ENCODE data around the gene KSR1. TPM values are rescaled to one million over a fixed set of nuclear protein-coding genes. Genes with fewer than 3 reads are reported as not detected.

The KSR1 gene
- polyA plus RNA-seq, 1 of the 3 experiments (the other 2 are of a cell fraction) = 7.5 TPM

DNA sequence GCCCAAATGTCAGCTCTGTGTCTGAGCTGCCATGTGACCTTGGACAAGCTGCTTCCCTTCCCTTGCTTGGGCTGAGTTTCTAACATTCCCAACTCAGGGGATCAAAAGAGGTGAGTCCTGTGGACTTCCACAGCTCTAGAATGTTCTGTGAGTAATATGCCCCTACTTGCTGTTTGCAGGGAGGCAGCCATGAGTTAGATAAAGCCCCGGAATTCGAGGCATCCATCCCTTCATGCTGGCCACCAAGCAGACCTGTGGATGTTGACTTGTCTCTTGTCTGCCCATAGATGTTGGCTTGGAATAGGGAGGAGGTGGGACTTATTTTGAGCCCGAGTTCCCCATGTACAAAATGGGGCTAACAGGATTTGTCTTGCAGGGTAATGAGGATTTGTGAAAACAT is 36.2 kb downstream of the KSR1 start:
- Histone ChIP-seq H2AFZ (ENCODE audit: low read depth) (no peak overlapping the region), H3K36me3 (replicated peaks in 1 of 2; ENCODE audit: control insufficient read depth in 1 of 2, insufficient read depth in 2 of 2, low read length in 1 of 2) (no peaks in the 10 kb centered on the region), H3K79me2 (ENCODE audit: insufficient read depth) (no peaks in the 10 kb centered on the region), H3F3A (replicated peaks; ENCODE audit: insufficient read depth) (no peaks in the 10 kb centered on the region), H3K9me3 (no peaks in the 10 kb centered on the region), H3K9me2 (no peaks in the 10 kb centered on the region), H3K4me2 (no peak overlapping the region), H3K27me3 (ENCODE audit: insufficient read depth) (no peaks in the 10 kb centered on the region), H3K27ac (ENCODE audit: low read depth in 2 of 2, low read length in 1 of 2) (no peak overlapping the region), H3K4me3 (ENCODE audit: low read depth in 2 of 2, low read length in 1 of 2) (no peak overlapping the region), H3K9ac (no peak overlapping the region), H4K20me1 (ENCODE audit: insufficient read depth) (no peaks in the 10 kb centered on the region), H3K4me1 (ENCODE audit: control insufficient read depth in 1 of 2, insufficient read depth in 2 of 2, low read depth in 1 of 2, low read length in 1 of 2) (peaks cover 0 to 6% of the 10 kb centered on the region in 2 experiments; a peak in 2 of 4 replicates)
- CTCF ChIA-PET = interaction anchor here (1.0 to 3.4 kb wide), 2 partner anchors 11 to 108 kb away, joined by 4 to 28 read pairs; no protein-coding TSS in a partner anchor
- TF ChIP-seq, protein P1, sequence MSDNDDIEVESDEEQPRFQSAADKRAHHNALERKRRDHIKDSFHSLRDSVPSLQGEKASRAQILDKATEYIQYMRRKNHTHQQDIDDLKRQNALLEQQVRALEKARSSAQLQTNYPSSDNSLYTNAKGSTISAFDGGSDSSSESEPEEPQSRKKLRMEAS (IDR thresholded peaks at IDR 0.05; ENCODE audit: low read depth) = no peak
- TF ChIP-seq EP300 (IDR thresholded peaks at IDR 0.05; ENCODE audit: borderline replicate concordance in 1 of 2, low read depth in 1 of 2, low read length in 1 of 2) = no peak
- TF ChIP-seq, protein P2, sequence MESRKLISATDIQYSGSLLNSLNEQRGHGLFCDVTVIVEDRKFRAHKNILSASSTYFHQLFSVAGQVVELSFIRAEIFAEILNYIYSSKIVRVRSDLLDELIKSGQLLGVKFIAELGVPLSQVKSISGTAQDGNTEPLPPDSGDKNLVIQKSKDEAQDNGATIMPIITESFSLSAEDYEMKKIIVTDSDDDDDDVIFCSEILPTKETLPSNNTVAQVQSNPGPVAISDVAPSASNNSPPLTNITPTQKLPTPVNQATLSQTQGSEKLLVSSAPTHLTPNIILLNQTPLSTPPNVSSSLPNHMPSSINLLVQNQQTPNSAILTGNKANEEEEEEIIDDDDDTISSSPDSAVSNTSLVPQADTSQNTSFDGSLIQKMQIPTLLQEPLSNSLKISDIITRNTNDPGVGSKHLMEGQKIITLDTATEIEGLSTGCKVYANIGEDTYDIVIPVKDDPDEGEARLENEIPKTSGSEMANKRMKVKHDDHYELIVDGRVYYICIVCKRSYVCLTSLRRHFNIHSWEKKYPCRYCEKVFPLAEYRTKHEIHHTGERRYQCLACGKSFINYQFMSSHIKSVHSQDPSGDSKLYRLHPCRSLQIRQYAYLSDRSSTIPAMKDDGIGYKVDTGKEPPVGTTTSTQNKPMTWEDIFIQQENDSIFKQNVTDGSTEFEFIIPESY (IDR thresholded peaks at IDR 0.05; ENCODE audit: borderline replicate concordance, low read depth) = no peak
- TF ChIP-seq, protein P3, sequence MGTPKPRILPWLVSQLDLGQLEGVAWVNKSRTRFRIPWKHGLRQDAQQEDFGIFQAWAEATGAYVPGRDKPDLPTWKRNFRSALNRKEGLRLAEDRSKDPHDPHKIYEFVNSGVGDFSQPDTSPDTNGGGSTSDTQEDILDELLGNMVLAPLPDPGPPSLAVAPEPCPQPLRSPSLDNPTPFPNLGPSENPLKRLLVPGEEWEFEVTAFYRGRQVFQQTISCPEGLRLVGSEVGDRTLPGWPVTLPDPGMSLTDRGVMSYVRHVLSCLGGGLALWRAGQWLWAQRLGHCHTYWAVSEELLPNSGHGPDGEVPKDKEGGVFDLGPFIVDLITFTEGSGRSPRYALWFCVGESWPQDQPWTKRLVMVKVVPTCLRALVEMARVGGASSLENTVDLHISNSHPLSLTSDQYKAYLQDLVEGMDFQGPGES (IDR thresholded peaks at IDR 0.05; ENCODE audit: low read depth, low read length) = no peak
- TF ChIP-seq TCF12 (IDR thresholded peaks at IDR 0.05) = no peak
- TF ChIP-seq FOSL2 (IDR thresholded peaks at IDR 0.05; ENCODE audit: borderline replicate concordance, low read depth) = no peak
- no peak for DNase-seq
- 70% methylated on average over 1 of the region's 3 CpGs for WGBS (ENCODE audit: low lambda C conversion rate)
- POLR2A ChIA-PET = no interaction called here

DNA sequence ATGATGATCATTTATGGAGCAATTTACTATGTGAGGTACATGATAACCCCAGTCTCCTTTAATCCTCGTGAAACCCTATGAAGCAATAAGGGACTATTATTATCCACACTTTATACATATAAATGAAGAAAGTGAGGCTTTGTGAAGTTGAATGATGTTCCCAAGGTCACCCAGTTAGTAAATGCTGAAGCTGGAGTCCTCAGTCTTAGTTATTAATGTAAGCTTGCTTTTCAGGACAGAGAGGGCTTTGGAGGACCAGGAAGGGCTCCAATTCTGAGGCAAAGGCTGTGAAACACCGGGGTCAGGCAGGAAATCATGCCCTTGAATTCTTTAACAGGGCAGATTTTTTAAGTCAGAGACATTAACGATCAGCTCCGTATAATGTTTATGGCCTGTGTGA is 36.8 kb downstream of the KSR1 start:
- H2AFZ ChIP-seq (ENCODE audit: low read depth) = no peak overlapping the region
- H3K36me3 ChIP-seq (replicated peaks in 1 of 2; ENCODE audit: control insufficient read depth in 1 of 2, insufficient read depth in 2 of 2, low read length in 1 of 2) = no peaks in the 10 kb centered on the region
- no peaks in the 10 kb centered on the region for H3K27me3 ChIP-seq (ENCODE audit: insufficient read depth)
- POLR2A ChIA-PET = no interaction called here
- TF ChIP-seq YY1 (IDR thresholded peaks at IDR 0.05; ENCODE audit: low read depth) = no peak
- TF ChIP-seq NRF1 (IDR thresholded peaks at IDR 0.05; ENCODE audit: low read depth, low read length) = no peak
- TF ChIP-seq RAD21 (IDR thresholded peaks at IDR 0.05; ENCODE audit: low read length) = no peak
- TF ChIP-seq, protein P4, sequence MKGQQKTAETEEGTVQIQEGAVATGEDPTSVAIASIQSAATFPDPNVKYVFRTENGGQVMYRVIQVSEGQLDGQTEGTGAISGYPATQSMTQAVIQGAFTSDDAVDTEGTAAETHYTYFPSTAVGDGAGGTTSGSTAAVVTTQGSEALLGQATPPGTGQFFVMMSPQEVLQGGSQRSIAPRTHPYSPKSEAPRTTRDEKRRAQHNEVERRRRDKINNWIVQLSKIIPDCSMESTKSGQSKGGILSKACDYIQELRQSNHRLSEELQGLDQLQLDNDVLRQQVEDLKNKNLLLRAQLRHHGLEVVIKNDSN (IDR thresholded peaks at IDR 0.05; ENCODE audit: borderline replicate concordance, low read depth) = no peak
- TF ChIP-seq, protein P5, sequence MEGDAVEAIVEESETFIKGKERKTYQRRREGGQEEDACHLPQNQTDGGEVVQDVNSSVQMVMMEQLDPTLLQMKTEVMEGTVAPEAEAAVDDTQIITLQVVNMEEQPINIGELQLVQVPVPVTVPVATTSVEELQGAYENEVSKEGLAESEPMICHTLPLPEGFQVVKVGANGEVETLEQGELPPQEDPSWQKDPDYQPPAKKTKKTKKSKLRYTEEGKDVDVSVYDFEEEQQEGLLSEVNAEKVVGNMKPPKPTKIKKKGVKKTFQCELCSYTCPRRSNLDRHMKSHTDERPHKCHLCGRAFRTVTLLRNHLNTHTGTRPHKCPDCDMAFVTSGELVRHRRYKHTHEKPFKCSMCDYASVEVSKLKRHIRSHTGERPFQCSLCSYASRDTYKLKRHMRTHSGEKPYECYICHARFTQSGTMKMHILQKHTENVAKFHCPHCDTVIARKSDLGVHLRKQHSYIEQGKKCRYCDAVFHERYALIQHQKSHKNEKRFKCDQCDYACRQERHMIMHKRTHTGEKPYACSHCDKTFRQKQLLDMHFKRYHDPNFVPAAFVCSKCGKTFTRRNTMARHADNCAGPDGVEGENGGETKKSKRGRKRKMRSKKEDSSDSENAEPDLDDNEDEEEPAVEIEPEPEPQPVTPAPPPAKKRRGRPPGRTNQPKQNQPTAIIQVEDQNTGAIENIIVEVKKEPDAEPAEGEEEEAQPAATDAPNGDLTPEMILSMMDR (IDR thresholded peaks at IDR 0.05) = no peak
- TF ChIP-seq JUND (IDR thresholded peaks at IDR 0.05) = no peak
- no peak for TF ChIP-seq FOXJ3 (CRISPR knock-in tag; IDR thresholded peaks at IDR 0.05)
- no peak for TF ChIP-seq CHD2 (IDR thresholded peaks at IDR 0.05; ENCODE audit: low read length, partially characterized antibody)
- no peak for TF ChIP-seq NFIC (IDR thresholded peaks at IDR 0.05; ENCODE audit: borderline replicate concordance)
- 90% methylated on average over 4 of the region's 4 CpGs for WGBS (ENCODE audit: low lambda C conversion rate)
- no peaks in the 10 kb centered on the region for H3K9me3 ChIP-seq
- CTCF ChIA-PET = interaction anchor here (1.0 to 3.4 kb wide), 5 partner anchors 9 to 107 kb away, joined by 3 to 28 read pairs (median 4); no protein-coding TSS in a partner anchor
- no peaks in the 10 kb centered on the region for H3K79me2 ChIP-seq (ENCODE audit: insufficient read depth)
- no peaks in the 10 kb centered on the region for H4K20me1 ChIP-seq (ENCODE audit: insufficient read depth)
- no peak overlapping the region for H3K27ac ChIP-seq (ENCODE audit: low read depth in 2 of 2, low read length in 1 of 2)
- H3K9ac ChIP-seq = no peak overlapping the region
- no peak overlapping the region for H3K4me2 ChIP-seq
- no peaks in the 10 kb centered on the region for H3F3A ChIP-seq (replicated peaks; ENCODE audit: insufficient read depth)
- no peak for DNase-seq
- peaks cover 0 to 6% of the 10 kb centered on the region in 2 experiments; a peak in 2 of 4 replicates for H3K4me1 ChIP-seq (ENCODE audit: control insufficient read depth in 1 of 2, insufficient read depth in 2 of 2, low read depth in 1 of 2, low read length in 1 of 2)
- H3K4me3 ChIP-seq (ENCODE audit: low read depth in 2 of 2, low read length in 1 of 2) = no peak overlapping the region
- no peaks in the 10 kb centered on the region for H3K9me2 ChIP-seq
